DOHH2 (cell line): ENCODE measurements around the gene PEDS1.
"Not testable (repeated sequence)": the region's sequence is repeated elsewhere in the genome, so short reads cannot be mapped to it uniquely, and the experiment has no call there.

Source experiments
- H3F3A ChIP-seq: fragments of 200-600 bp; sonication (generic), shearing (Covaris generic); 2 replicates; pipeline ENCODE4 v1.6.0; 2016; ENCODE audit warnings: antibody characterized with exemption, mild to moderate bottlenecking; ENCODE audit not compliant: control insufficient read depth, insufficient read depth
- H3K27ac ChIP-seq: fragments of 200-600 bp; sonication (generic); 2 replicates; pipeline ENCODE4 v1.5.1; 2014; ENCODE audit warnings: low read depth, mild to moderate bottlenecking, low read length, moderate library complexity
- H3K27me3 ChIP-seq: fragments of 200-600 bp; sonication (generic); 2 replicates; pipeline ENCODE4 v1.6.1; 2014; ENCODE audit warnings: mild to moderate bottlenecking, low read length, mixed read lengths; ENCODE audit not compliant: control insufficient read depth
- H3K36me3 ChIP-seq: fragments of 200-600 bp; sonication (generic); 2 replicates; pipeline ENCODE4 v1.6.1; 2014; ENCODE audit warnings: mild to moderate bottlenecking, low read length, moderate library complexity, mixed read lengths; ENCODE audit not compliant: control insufficient read depth
- H3K4me1 ChIP-seq: fragments of 200-600 bp; sonication (generic); 2 replicates; pipeline ENCODE4 v1.6.1; 2014; ENCODE audit warnings: mild to moderate bottlenecking, low read length, mixed read lengths; ENCODE audit not compliant: control insufficient read depth
- H3K4me2 ChIP-seq: fragments of 200-600 bp; sonication (generic); 2 replicates; pipeline ENCODE4 v1.6.0; 2014; ENCODE audit warnings: mild to moderate bottlenecking, low read length, moderate library complexity
- H3K4me3 ChIP-seq: fragments of 200-600 bp; sonication (generic); 2 replicates; pipeline ENCODE4 v1.5.1; 2014; ENCODE audit warnings: mild to moderate bottlenecking, low read length, mixed read lengths
- H3K79me2 ChIP-seq: fragments of 200-600 bp; sonication (generic); 2 replicates; pipeline ENCODE4 v1.6.1; 2014; ENCODE audit warnings: mild to moderate bottlenecking, low read length, mixed read lengths; ENCODE audit not compliant: control insufficient read depth
- H3K9me2 ChIP-seq: fragments of 200-600 bp; sonication (generic); replicated peaks from 2 replicates; pipeline ENCODE4 v1.6.1; 2014; ENCODE audit warnings: mild to moderate bottlenecking, low read length, mixed read lengths; ENCODE audit not compliant: control insufficient read depth
- H3K9me3 ChIP-seq: fragments of 200-600 bp; sonication (generic); 2 replicates; pipeline ENCODE4 v1.6.1; 2014; ENCODE audit warnings: antibody characterized with exemption, low read length, mixed read lengths; ENCODE audit not compliant: control insufficient read depth, insufficient read depth
- H4K20me1 ChIP-seq: fragments of 200-600 bp; sonication (generic); 2 replicates; pipeline ENCODE4 v1.6.0; 2014; ENCODE audit warnings: low read depth, mild to moderate bottlenecking, antibody characterized with exemption, low read length, moderate library complexity; ENCODE audit not compliant: control insufficient read depth, insufficient read depth
- EZH2phosphoT487 ChIP-seq: fragments of 200-600 bp; sonication (generic); IDR thresholded peaks from 2 replicates; pipeline ENCODE4 v1.6.1; 2017; ENCODE audit warnings: borderline replicate concordance, mild to moderate bottlenecking, antibody characterized with exemption, low read length, moderate library complexity, mixed read lengths
- TF ChIP-seq, protein P1 (sequence below): fragments of 200-600 bp; sonication (generic); IDR thresholded peaks from one replicate; pipeline ENCODE4 v1.5.1; 2014; ENCODE audit warnings: antibody characterized with exemption, mild to moderate bottlenecking, low read depth, low read length; ENCODE audit not compliant: poor library complexity, severe bottlenecking

The PEDS1 gene

DNA sequence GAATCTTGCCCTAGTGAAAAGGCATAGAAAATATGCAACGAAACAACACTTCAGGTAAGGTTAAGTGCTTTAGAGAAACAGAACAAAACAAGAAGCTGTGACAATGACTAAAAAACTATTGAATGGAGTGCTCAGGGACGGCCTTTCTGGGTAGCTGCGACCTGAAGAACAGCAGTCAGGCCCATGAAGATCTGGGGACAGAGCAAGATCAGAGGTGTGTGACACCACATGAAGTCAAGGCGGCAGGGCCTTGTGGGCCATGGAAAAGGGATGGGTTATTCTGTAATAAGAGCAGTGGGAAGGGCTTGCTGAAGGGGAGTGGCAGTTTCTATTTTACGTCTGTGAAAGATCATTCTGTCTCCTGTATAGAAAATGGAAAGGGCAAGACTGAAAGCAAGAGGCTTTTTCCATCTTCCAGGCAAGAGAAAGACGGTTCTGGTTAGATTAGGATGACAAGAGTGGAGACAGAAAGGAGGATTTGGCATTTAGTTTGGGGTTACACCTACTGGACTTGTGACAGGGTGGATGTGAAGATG, 45.7 kb downstream of the PEDS1 start:
- Histone ChIP-seq H3K4me3 (no peak overlapping the region), H4K20me1 (peaks cover 35% of the 10 kb centered on the region), H3K27ac (no peak overlapping the region), H3K9me3 (no peaks in the 10 kb centered on the region), H3F3A (peaks cover 15% of the 10 kb centered on the region; the same call in 1 of the 2 replicates), H3K36me3 (peaks cover 48% of the 10 kb centered on the region), H3K4me1 (peaks cover 30% of the 10 kb centered on the region), H3K27me3 (no peaks in the 10 kb centered on the region), H3K79me2 (peaks cover 100% of the 10 kb centered on the region), H3K4me2 (no peak overlapping the region), H3K9me2 (no peaks in the 10 kb centered on the region)
- TF ChIP-seq EZH2phosphoT487 = no peak
- TF ChIP-seq, protein P1, sequence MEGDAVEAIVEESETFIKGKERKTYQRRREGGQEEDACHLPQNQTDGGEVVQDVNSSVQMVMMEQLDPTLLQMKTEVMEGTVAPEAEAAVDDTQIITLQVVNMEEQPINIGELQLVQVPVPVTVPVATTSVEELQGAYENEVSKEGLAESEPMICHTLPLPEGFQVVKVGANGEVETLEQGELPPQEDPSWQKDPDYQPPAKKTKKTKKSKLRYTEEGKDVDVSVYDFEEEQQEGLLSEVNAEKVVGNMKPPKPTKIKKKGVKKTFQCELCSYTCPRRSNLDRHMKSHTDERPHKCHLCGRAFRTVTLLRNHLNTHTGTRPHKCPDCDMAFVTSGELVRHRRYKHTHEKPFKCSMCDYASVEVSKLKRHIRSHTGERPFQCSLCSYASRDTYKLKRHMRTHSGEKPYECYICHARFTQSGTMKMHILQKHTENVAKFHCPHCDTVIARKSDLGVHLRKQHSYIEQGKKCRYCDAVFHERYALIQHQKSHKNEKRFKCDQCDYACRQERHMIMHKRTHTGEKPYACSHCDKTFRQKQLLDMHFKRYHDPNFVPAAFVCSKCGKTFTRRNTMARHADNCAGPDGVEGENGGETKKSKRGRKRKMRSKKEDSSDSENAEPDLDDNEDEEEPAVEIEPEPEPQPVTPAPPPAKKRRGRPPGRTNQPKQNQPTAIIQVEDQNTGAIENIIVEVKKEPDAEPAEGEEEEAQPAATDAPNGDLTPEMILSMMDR = no peak

- H3K9me2 ChIP-seq = no peaks in the 10 kb centered on the region
- H3K4me3 ChIP-seq = no peak overlapping the region
- no peak for TF ChIP-seq EZH2phosphoT487
- TF ChIP-seq, protein P1 = no peak
- peaks cover 37% of the 10 kb centered on the region for H3K4me1 ChIP-seq
- H3K9me3 ChIP-seq = no peaks in the 10 kb centered on the region
- H4K20me1 ChIP-seq = peaks cover 38% of the 10 kb centered on the region
- H3K27me3 ChIP-seq = no peaks in the 10 kb centered on the region
- H3F3A ChIP-seq = peaks cover 15% of the 10 kb centered on the region; the same call in 1 of the 2 replicates
- H3K4me2 ChIP-seq = no peak overlapping the region
- no peak overlapping the region for H3K27ac ChIP-seq
- H3K79me2 ChIP-seq = peaks cover 100% of the 10 kb centered on the region
- H3K36me3 ChIP-seq = peaks cover 47% of the 10 kb centered on the region
Measured at GRCh38 chr20:50107086-50107660, 46.4 kb downstream of the PEDS1 start.

DNA sequence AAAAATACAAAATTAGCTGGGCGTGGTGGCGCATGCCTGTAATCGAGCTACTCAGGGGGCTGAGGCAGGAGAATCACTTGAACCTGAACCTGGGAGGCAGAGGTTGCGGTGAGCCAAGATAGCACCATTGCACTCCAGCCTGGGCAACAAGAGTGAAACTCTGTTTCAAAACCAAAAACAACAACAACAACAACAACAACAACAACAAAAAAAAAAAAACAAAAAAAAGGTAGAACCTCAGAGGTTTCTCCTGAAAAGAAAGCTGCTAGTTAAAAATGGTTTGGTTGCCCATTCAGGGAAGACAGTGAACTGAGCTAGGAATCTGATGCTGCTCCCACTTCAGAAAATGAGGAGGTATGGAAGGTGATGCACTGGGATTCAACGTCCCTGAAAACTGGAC, 46.9 kb downstream of the PEDS1 start:
- not testable (repeated sequence) for H3K4me3 ChIP-seq, H3K4me2 ChIP-seq, H3K9me2 ChIP-seq, H3K27ac ChIP-seq, H3K9me3 ChIP-seq, H3K27me3 ChIP-seq
- H3K79me2 ChIP-seq = peaks cover 100% of the 10 kb centered on the region
- peaks cover 50% of the 10 kb centered on the region for H3K36me3 ChIP-seq
- peaks cover 38% of the 10 kb centered on the region for H3K4me1 ChIP-seq
- H4K20me1 ChIP-seq = peaks cover 36% of the 10 kb centered on the region
- H3F3A ChIP-seq = peaks cover 15% of the 10 kb centered on the region; the same call in 1 of the 2 replicates
